ENCODE data around the gene TPST1.
"Not testable (repeated sequence)": the region's sequence is repeated elsewhere in the genome, so short reads cannot be mapped to it uniquely, and the experiment has no call there.

The TPST1 gene

GRCh38 chr7:66380272-66380888, 175.2 kb downstream of the TPST1 start:
- no peak for DNase-seq (ENCODE audit: low spot score)

GRCh38 chr7:66382182-66382923, 177.2 kb downstream of the TPST1 start:
- not testable (repeated sequence) for DNase-seq (ENCODE audit: low spot score)

- DNase-seq (ENCODE audit: low spot score): not testable (repeated sequence)
Observed at GRCh38 chr7:66385191-66385905, 180.2 kb downstream of the TPST1 start.

- DNase-seq (ENCODE audit: low spot score): not testable (repeated sequence)
Observed at GRCh38 chr7:66395128-66395571, 190.0 kb downstream of the TPST1 start.

GRCh38 chr7:66396052-66396451, 190.9 kb downstream of the TPST1 start:
- DNase-seq (ENCODE audit: low spot score): not testable (repeated sequence)

GRCh38 chr7:66398841-66399240, 193.7 kb downstream of the TPST1 start:
- not testable (repeated sequence) for DNase-seq (ENCODE audit: low spot score)

GRCh38 chr7:66399566-66399965, 194.4 kb downstream of the TPST1 start:
- no peak for DNase-seq (ENCODE audit: low spot score)

GRCh38 chr7:66400400-66400799, 195.3 kb downstream of the TPST1 start:
- no peak for DNase-seq (ENCODE audit: low spot score)

- DNase-seq (ENCODE audit: low spot score): not testable (repeated sequence)
Observed at GRCh38 chr7:66401126-66401525, 196.0 kb downstream of the TPST1 start.

- DNase-seq (ENCODE audit: low spot score): not testable (repeated sequence)
Observed at GRCh38 chr7:66401932-66402331, 196.8 kb downstream of the TPST1 start.

GRCh38 chr7:66403564-66403963, 198.4 kb downstream of the TPST1 start:
- DNase-seq (ENCODE audit: low spot score): no peak

- DNase-seq (ENCODE audit: low spot score): no peak
Observed at GRCh38 chr7:66409493-66409892, 204.4 kb downstream of the TPST1 start.

Data from hepatic stellate cell (primary cell).